Measurements from ENCODE around the gene VIT.

- TF ChIP-seq CTCF (IDR thresholded peaks at IDR 0.05) (no peak), POLR2A (IDR thresholded peaks at IDR 0.05) (no peak)
Measured at GRCh38 chr2:36797324-36798070, 101.0 kb downstream of the VIT start.

Measured in prostate gland (tissue), 2 donors.